Uterus (tissue), 2 donors: ENCODE data around the gene BNC2.

Experiments used
- POLR2A ChIP-seq, 2 donors: fragments of 450-650 bp; IDR thresholded peaks; one replicate each; pipeline ENCODE4 v1.6.1; 2016; ENCODE audit warnings: antibody characterized with exemption in 2 of 2, mild to moderate bottlenecking in 1 of 2, moderate library complexity in 1 of 2
- TF ChIP-seq, protein P1 (sequence below), 4 experiments: fragments of 200-600 bp in 2 of 4; fragments of 450-650 bp in 2 of 4; sonication (generic) in 2 of 4; IDR thresholded peaks; one replicate each; pipeline ENCODE4 v1.5.1; 2016 to 2019; ENCODE audit warnings: antibody characterized with exemption in 4 of 4, mild to moderate bottlenecking in 2 of 4, moderate library complexity in 1 of 4

DNA sequence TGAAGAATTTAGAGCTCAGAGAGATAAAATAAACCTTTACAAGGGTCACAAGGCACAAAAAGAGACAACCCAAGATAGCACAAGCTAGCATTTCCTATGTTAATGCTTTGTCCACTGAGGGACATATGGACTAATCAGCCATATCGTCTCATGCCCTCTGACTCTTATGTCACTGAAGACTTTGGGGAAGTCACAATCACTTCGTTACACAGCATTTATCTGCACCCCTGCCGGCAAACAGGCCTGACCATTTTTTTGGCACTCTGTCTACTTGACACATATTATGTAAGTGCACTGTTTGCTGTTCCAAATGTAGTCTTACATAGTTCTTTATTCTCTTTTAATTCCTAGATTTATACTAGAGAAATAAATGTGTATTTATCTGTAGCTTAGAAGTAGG is 13.9 kb upstream of the BNC2 start:
- TF ChIP-seq POLR2A (IDR thresholded peaks at IDR 0.05): no peak
- TF ChIP-seq, protein P1, sequence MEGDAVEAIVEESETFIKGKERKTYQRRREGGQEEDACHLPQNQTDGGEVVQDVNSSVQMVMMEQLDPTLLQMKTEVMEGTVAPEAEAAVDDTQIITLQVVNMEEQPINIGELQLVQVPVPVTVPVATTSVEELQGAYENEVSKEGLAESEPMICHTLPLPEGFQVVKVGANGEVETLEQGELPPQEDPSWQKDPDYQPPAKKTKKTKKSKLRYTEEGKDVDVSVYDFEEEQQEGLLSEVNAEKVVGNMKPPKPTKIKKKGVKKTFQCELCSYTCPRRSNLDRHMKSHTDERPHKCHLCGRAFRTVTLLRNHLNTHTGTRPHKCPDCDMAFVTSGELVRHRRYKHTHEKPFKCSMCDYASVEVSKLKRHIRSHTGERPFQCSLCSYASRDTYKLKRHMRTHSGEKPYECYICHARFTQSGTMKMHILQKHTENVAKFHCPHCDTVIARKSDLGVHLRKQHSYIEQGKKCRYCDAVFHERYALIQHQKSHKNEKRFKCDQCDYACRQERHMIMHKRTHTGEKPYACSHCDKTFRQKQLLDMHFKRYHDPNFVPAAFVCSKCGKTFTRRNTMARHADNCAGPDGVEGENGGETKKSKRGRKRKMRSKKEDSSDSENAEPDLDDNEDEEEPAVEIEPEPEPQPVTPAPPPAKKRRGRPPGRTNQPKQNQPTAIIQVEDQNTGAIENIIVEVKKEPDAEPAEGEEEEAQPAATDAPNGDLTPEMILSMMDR (IDR thresholded peaks at IDR 0.05): no peak
